Progenitor cell of endocrine pancreas (in vitro differentiated cells): Measurements from ENCODE around the gene KDELR3. TPM values are rescaled to one million over a fixed set of nuclear protein-coding genes. Genes with fewer than 3 reads are reported as not detected.
A peak's percentile ranks its signal among the peaks of the same experiment; 100 is the strongest.

Experiments used
- DNase-seq: peaks from one replicate; pipeline ENCODE4 v3.0.0; 2021; ENCODE audit warnings: low spot score; ENCODE audit not compliant: unreplicated experiment
- H3K27ac Mint-ChIP-seq: 2 replicates; pipeline ENCODE4 v1.8.0; 2021; ENCODE audit warnings: mild to moderate bottlenecking, moderate library complexity, mixed read lengths
- H3K27me3 Mint-ChIP-seq: 2 replicates; pipeline ENCODE4 v1.8.0; 2021; ENCODE audit warnings: mixed read lengths
- H3K36me3 Mint-ChIP-seq: 2 replicates; pipeline ENCODE4 v1.8.0; 2022; ENCODE audit warnings: mixed read lengths; ENCODE audit not compliant: insufficient read depth
- H3K4me1 Mint-ChIP-seq: 2 replicates; pipeline ENCODE4 v1.8.0; 2021; ENCODE audit warnings: low read depth, mixed read lengths
- H3K4me3 Mint-ChIP-seq: 2 replicates; pipeline ENCODE4 v1.8.0; 2021; ENCODE audit warnings: low read depth, mild to moderate bottlenecking, moderate library complexity, mixed read lengths
- H3K9me3 Mint-ChIP-seq: 2 replicates; pipeline ENCODE4 v1.8.0; 2021; ENCODE audit warnings: low read depth, mixed read lengths
- CTCF ChIP-seq: fragments of 200-600 bp; sonication (generic); IDR thresholded peaks from one replicate; pipeline ENCODE4 v1.5.0; 2021; ENCODE audit warnings: antibody characterized with exemption, mild to moderate bottlenecking; ENCODE audit not compliant: unreplicated experiment
- total RNA-seq: library from RNA; stranded (reverse); gene quantifications from 2 replicates; pipeline ENCODE4 v1.2.1, GENCODE V29; 2021

The KDELR3 gene
- total RNA-seq, 1 donor from 2014 or later, result 5.7 TPM

GRCh38 chr22:38461057-38461413, 6.9 kb upstream of the KDELR3 start:
- DNase-seq, result no peak

GRCh38 chr22:38461414-38462081, 6.3 kb upstream of the KDELR3 start:
- DNase-seq, result peak; percentile 81
- TF ChIP-seq CTCF, result no peak
- Mint-ChIP-seq H3K27ac (no peak overlapping the region), H3K9me3 (no peaks in the 10 kb centered on the region), H3K4me1 (peaks cover 23% of the 10 kb centered on the region), H3K27me3 (peaks cover 45% of the 10 kb centered on the region), H3K4me3 (peak overlapping the region; percentile 41), H3K36me3 (no peaks in the 10 kb centered on the region)

More at GRCh38 chr22:38461057-38461413, 6.9 kb upstream of the KDELR3 start:
- Mint-ChIP-seq H3K27ac (no peak overlapping the region), H3K27me3 (peaks cover 43% of the 10 kb centered on the region), H3K4me1 (peaks cover 25% of the 10 kb centered on the region), H3K4me3 (no peak overlapping the region), H3K9me3 (no peaks in the 10 kb centered on the region), H3K36me3 (no peaks in the 10 kb centered on the region)
- no peak for TF ChIP-seq CTCF

- Mint-ChIP-seq H3K4me3 (peak overlapping the region; percentile 27), H3K4me1 (peaks cover 17% of the 10 kb centered on the region), H3K36me3 (no peaks in the 10 kb centered on the region), H3K27me3 (peaks cover 41% of the 10 kb centered on the region), H3K27ac (peak overlapping the region; percentile 68), H3K9me3 (no peaks in the 10 kb centered on the region)
- DNase-seq, result peak; percentile 52
- no peak for TF ChIP-seq CTCF
Measured at GRCh38 chr22:38462960-38463784, 4.7 kb upstream of the KDELR3 start.

- Mint-ChIP-seq H3K27me3 (peaks cover 33% of the 10 kb centered on the region), H3K4me3 (no peak overlapping the region), H3K9me3 (no peaks in the 10 kb centered on the region), H3K36me3 (no peaks in the 10 kb centered on the region), H3K27ac (peak overlapping the region; percentile 59), H3K4me1 (peaks cover 18% of the 10 kb centered on the region)
- TF ChIP-seq CTCF, result no peak
- no peak for DNase-seq
Measured at GRCh38 chr22:38464992-38465672, 2.8 kb upstream of the KDELR3 start.
